GM10248 (cell line): ENCODE measurements around the gene MFSD6.
"Not testable (repeated sequence)": the region's sequence is repeated elsewhere in the genome, so short reads cannot be mapped to it uniquely, and the experiment has no call there.

ENCODE experiments used
- CTCF ChIA-PET: fragments of 300-600 bp; sonication (Branson Sonifier 250); formaldehyde crosslinking; extraction: SDS; loops from one replicate; lab custom pipeline; 2021; ENCODE audit warnings: antibody characterized with exemption; lab: Yijun Ruan, JAX
- POLR2A ChIA-PET: fragments of 350-650 bp; sonication (Branson Sonifier 250); formaldehyde crosslinking; extraction: SDS; loops from one replicate; lab custom pipeline; 2020; ENCODE audit warnings: antibody characterized with exemption; lab: Yijun Ruan, JAX
- DNase-seq: peaks from one replicate; pipeline ENCODE4 v3.0.0; 2012; ENCODE audit errors: extremely low spot score
- TF ChIP-seq, protein P1 (sequence below): IDR thresholded peaks from 2 replicates; pipeline ENCODE4 v1.5.1; 2012; ENCODE audit warnings: mild to moderate bottlenecking, low read depth; ENCODE audit errors: extremely low read depth, missing control alignments, control extremely low read depth

Gene MFSD6

DNA sequence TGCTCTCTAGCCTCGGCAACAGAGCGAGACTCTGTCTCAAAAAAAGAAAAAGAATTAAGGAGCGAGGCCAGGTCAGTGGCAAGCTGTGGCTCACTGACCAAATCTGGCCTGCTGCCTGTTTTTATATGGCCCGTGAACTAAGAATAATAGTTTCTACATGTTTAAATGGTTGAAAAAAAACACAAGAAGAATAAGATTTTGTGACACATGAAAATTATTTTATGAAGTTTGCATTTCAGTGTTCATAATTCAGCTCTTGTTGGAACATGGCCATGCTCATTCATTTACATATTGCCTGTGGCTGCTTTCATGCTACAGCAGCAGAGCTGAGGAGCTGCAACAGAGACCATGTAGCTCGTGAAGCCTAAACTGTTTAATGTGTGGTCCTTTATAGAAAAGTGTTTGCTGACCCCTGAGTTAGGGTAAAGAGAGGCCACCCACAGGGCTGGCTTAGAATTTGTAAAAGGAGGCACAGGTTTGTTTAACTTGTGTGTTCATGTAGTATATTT lies 59.5 kb downstream of the MFSD6 start:
- TF ChIP-seq, protein P1, sequence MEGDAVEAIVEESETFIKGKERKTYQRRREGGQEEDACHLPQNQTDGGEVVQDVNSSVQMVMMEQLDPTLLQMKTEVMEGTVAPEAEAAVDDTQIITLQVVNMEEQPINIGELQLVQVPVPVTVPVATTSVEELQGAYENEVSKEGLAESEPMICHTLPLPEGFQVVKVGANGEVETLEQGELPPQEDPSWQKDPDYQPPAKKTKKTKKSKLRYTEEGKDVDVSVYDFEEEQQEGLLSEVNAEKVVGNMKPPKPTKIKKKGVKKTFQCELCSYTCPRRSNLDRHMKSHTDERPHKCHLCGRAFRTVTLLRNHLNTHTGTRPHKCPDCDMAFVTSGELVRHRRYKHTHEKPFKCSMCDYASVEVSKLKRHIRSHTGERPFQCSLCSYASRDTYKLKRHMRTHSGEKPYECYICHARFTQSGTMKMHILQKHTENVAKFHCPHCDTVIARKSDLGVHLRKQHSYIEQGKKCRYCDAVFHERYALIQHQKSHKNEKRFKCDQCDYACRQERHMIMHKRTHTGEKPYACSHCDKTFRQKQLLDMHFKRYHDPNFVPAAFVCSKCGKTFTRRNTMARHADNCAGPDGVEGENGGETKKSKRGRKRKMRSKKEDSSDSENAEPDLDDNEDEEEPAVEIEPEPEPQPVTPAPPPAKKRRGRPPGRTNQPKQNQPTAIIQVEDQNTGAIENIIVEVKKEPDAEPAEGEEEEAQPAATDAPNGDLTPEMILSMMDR: no peak
- no peak for DNase-seq
- ChIA-PET POLR2A (no interaction called here), CTCF (interaction anchor here (1.2 to 2.0 kb wide), 3 partner anchors 19 to 43 kb away, joined by 3 to 4 read pairs (median 3); no protein-coding TSS in a partner anchor)

DNA sequence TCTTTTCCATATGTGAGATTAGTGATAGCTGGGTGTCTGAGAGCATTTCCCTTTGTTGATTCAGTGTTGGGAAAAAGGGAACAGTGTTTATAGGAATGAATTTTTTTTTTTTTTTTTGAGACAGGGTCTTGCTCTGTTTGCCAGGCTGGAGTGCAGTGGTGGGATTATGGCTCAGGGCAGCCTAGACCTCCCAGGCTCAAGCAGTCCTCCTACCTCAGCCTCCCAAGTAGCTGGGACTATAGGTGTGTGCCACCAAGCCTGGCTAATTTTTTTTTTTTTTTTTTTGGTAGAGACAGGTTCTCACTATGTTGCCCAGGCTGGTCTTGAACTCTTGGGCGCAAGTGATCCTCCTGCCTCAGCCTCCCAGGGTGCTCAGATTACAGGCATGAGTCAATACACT lies 60.2 kb downstream of the MFSD6 start:
- POLR2A ChIA-PET, DNase-seq: not testable (repeated sequence)
- CTCF ChIA-PET: interaction anchor here (1.2 to 1.5 kb wide), 2 partner anchors 19 to 42 kb away, joined by 3 read pairs; no protein-coding TSS in a partner anchor

DNA sequence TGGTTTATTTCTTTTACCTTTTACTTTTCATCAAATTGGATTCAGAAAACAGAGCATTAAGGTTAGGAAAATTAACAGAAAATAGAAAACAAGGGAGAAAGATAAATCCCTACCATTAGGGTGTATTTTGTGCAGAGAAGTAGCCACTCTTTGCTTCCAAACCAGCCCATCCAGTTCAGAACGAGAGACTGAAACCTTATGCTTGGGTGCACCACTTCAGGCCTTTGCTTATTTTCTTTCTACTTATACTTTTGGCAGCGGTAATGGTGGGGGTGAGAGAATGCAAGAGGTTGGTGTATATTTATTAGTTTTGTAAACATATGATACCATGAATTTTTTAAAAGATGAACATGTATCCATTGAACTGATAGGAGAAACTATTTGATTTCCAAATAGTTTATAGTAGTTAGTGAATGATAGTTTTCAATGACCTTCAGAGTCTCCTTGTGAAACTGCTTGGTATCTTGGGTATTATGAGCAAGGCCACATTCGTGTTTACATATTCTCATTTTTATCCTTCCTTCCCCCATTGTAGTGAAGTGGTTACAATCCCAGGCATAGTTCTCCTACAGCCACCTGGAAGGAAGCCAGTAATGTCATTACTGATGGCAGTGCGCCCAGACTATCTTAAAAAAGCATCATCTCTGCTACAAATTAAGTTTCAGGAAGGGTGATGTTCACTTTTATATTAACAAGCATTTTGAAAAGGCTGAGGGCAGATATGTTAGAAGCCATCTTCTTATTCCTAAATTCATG lies 60.8 kb downstream of the MFSD6 start:
- POLR2A ChIA-PET: no interaction called here

DNA sequence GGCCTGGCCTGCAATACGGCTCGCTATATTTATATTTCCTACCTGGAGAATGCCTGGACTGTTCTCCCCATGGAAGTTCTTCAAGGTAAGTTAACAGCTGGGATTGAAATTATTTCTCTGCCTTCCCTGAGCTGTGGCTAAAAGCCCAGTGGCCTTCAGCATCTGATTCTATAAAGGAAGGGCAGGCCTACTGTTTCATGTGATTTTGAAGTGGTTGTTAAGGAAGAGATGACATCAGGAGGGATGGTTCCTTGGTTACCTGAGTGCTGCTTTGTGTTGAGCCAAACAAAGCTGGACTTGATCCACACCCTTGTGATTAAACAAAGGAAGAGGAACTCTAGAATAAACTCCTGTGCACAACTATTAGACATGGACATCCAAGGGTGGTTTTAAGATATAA lies 61.6 kb downstream of the MFSD6 start:
- no peak for DNase-seq
- ChIA-PET CTCF (interaction anchor here (1.2 to 1.8 kb wide), 2 partner anchors 10 to 22 kb away, joined by 7 to 9 read pairs; no protein-coding TSS in a partner anchor), POLR2A (no interaction called here)
- TF ChIP-seq, protein P1: no peak

More for the DNA sequence above, 60.8 kb downstream of the MFSD6 start:
- CTCF ChIA-PET: interaction anchor here (1.5 to 1.8 kb wide), 2 partner anchors 9 to 18 kb away, joined by 3 to 9 read pairs; no protein-coding TSS in a partner anchor
- no peak for DNase-seq
- TF ChIP-seq, protein P1: no peak

DNA sequence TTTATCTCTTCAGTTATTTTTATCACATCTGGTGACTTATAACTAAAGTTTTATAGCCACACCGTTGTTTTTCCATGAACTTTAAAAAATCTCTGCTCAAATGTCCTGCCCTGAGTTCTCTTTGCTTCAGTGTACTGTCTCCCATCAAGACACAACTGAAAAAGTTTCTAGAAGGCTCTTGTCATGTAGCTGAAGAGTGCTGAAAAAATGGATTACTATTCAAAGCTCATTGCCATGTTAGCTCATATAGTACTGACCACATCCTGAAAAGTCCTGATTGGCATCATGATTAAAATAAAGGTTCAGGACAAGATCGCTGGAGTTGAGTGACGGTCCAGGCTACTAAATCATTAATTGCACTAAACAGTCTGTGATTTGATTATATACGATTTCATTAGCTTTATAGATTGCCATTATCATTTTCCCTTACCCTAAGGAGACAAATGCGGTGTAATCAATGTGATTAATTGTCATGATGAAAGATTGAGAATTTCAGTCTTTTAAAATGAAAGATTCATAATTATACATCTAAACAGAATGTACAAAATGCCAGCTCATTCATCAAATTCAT lies 62.2 kb downstream of the MFSD6 start:
- CTCF ChIA-PET: interaction anchor here (1.2 to 1.8 kb wide), 2 partner anchors 11 to 23 kb away, joined by 7 to 9 read pairs; no protein-coding TSS in a partner anchor

DNA sequence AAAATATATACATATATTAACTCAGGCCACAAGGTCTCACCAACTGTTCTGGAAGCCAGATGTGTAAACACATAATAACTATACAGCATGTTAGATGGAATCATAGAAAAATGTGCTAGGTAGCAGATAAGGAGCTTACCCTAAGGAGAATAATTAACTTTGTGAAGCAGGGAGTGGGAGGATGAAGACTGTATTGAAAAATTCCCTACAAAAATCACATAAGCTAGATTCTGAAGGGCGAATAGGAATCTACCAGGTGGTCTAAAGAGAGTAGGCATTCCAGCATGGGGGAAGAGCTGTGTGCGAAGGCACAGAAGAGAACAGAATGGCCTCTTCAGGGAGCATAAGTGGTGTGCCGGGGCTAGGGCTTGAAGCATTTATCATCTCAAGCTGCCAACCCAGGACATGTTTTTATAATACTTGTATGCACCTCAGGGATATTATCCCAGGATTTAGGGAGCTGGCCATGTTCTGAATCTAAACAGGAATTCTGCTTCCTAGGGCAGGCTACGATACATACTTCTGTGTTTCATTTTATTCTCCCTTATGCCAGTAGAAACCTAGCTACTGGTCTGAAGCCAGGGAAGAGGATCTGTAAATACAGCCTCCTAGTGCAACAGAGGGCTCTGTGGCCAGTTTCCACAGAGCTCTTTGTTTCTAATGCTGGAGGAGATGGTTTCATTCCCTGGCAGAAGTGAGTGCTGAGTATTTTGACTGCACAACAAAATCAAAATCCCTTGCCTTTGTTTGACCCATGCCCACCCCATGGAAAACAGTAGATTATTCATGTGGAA lies 69.7 kb downstream of the MFSD6 start:
- no peak for DNase-seq
- TF ChIP-seq, protein P1: no peak
- ChIA-PET CTCF (interaction anchor here (0.8 to 1.3 kb wide), 7 partner anchors 13 to 30 kb away, joined by 3 to 5 read pairs (median 3); no protein-coding TSS in a partner anchor), POLR2A (no interaction called here)

More for the DNA sequence above, 62.2 kb downstream of the MFSD6 start:
- POLR2A ChIA-PET: no interaction called here
- DNase-seq: no peak
- TF ChIP-seq, protein P1: no peak
